Testis (tissue), 3 donors: Measurements from ENCODE around the gene ARID1A. TPM values are rescaled to one million over a fixed set of nuclear protein-coding genes. Genes with fewer than 3 reads are reported as not detected.

Source experiments
- DNase-seq: peaks from one replicate; pipeline ENCODE4 v3.0.0-alpha.2; 2019
- H3K27ac ChIP-seq, 2 donors: fragments of 200-600 bp; sonication (generic); one replicate each; pipeline ENCODE4 v1.5.1; 2019
- H3K27me3 ChIP-seq: fragments of 200-600 bp; sonication (generic); one replicate; pipeline ENCODE4 v1.5.1; 2019
- H3K36me3 ChIP-seq: fragments of 200-600 bp; sonication (generic); one replicate; pipeline ENCODE4 v1.5.1; 2017; ENCODE audit warnings: low read depth; ENCODE audit errors: missing control alignments
- H3K4me1 ChIP-seq: fragments of 200-600 bp; sonication (generic); one replicate; pipeline ENCODE4 v1.5.1; 2019
- H3K4me3 ChIP-seq, 2 donors: fragments of 200-600 bp; sonication (generic); one replicate each; pipeline ENCODE4 v1.5.1; 2017 to 2019
- H3K9me3 ChIP-seq: fragments of 200-600 bp; sonication (generic); one replicate; pipeline ENCODE4 v1.5.1; 2017
- CTCF ChIP-seq, 3 experiments: fragments of 450-650 bp in 2 of 3; fragments of 200-600 bp in 1 of 3; sonication (generic) in 1 of 3; IDR thresholded peaks; one replicate each; pipeline ENCODE4 v1.5.1; 2016 to 2019; ENCODE audit warnings: antibody characterized with exemption in 3 of 3, mild to moderate bottlenecking in 2 of 3, moderate library complexity in 1 of 3
- POLR2A ChIP-seq: fragments of 450-650 bp; IDR thresholded peaks from one replicate; pipeline ENCODE4 v1.6.1; 2017; ENCODE audit warnings: antibody characterized with exemption, mild to moderate bottlenecking, moderate library complexity
- WGBS, 2 donors: methylation state at CpG; one replicate each; pipeline ENCODE4 v1.1.5; 2018; 5-methylcytosine and 5-hydroxymethylcytosine counted together
- intact Hi-C: fragments of 100-400 bp; cut with DNase I; formaldehyde crosslinking; loops from one replicate; pipeline ENCODE4 v1.15.1; 2023; ENCODE audit warnings: low total_unique reads
- polyA plus RNA-seq: library from polyadenylated mRNA; stranded (reverse); fragments of 350-450 nt; fragmentation: Illumina TruSeq; extraction: RNeasy Lipid Tissue Mini Kit (QIAGEN cat#74804); gene quantifications from one replicate; pipeline ENCODE4 v1.2.3, GENCODE V29; 2014; ENCODE audit warnings: low read depth, low replicate concordance; ENCODE audit not compliant: insufficient read depth
- total RNA-seq, 2 donors: library from RNA; depleted of rRNA; stranded (reverse); fragments of >200 nt; gene quantifications; one replicate each; pipeline ENCODE4 v1.2.3, GENCODE V29; 2016

The ARID1A gene
- total and polyA plus RNA-seq, 3 donors from 2014 or later = 53.7 to 119 (median 106) TPM

GRCh38 chr1:26729633-26730032 lies 33.8 kb downstream of the ARID1A start:
- Histone ChIP-seq H3K9me3 (no peaks in the 10 kb centered on the region), H3K4me1 (peaks cover 26% of the 10 kb centered on the region), H3K36me3 (no peaks in the 10 kb centered on the region), H3K4me3 (no peak overlapping the region), H3K27me3 (no peaks in the 10 kb centered on the region), H3K27ac (no peak overlapping the region)
- TF ChIP-seq POLR2A (no peak), CTCF (IDR thresholded peaks at IDR 0.05) (no peak)
- intact Hi-C loops = no loop called here
- 96 to 97% methylated on average over 10 to 12 of the region's 12 CpGs for WGBS, 2 donors
- no peak for DNase-seq

GRCh38 chr1:26730695-26731094 lies 34.9 kb downstream of the ARID1A start:
- Histone ChIP-seq H3K27me3 (no peaks in the 10 kb centered on the region), H3K4me1 (peaks cover 21% of the 10 kb centered on the region), H3K4me3 (no peak overlapping the region), H3K27ac (no peak overlapping the region), H3K9me3 (no peaks in the 10 kb centered on the region), H3K36me3 (no peaks in the 10 kb centered on the region)
- no peak for DNase-seq
- 85 to 92% methylated on average over 2 of the region's 2 CpGs for WGBS, 2 donors
- intact Hi-C loops = no loop called here
- TF ChIP-seq POLR2A (no peak), CTCF (IDR thresholded peaks at IDR 0.05) (no peak)

- Histone ChIP-seq H3K4me1 (peaks cover 20% of the 10 kb centered on the region), H3K9me3 (no peaks in the 10 kb centered on the region), H3K27ac (no peak overlapping the region), H3K36me3 (no peaks in the 10 kb centered on the region), H3K27me3 (no peaks in the 10 kb centered on the region), H3K4me3 (no peak overlapping the region)
- no peak for DNase-seq
- intact Hi-C loops = no loop called here
- 93% methylated on average over 11 of the region's 11 CpGs for WGBS, 2 donors
- no peak for TF ChIP-seq CTCF (IDR thresholded peaks at IDR 0.05)
- no peak for TF ChIP-seq POLR2A
Measured at GRCh38 chr1:26731233-26731902, 35.6 kb downstream of the ARID1A start.

GRCh38 chr1:26733392-26733791 lies 37.6 kb downstream of the ARID1A start:
- no peaks in the 10 kb centered on the region for H3K36me3 ChIP-seq
- TF ChIP-seq POLR2A (no peak), CTCF (IDR thresholded peaks at IDR 0.05) (no peak)
- H3K4me3 ChIP-seq = no peak overlapping the region
- H3K27ac ChIP-seq = no peak overlapping the region
- intact Hi-C loops = no loop called here
- no peaks in the 10 kb centered on the region for H3K9me3 ChIP-seq
- DNase-seq = no peak
- H3K27me3 ChIP-seq = no peaks in the 10 kb centered on the region
- H3K4me1 ChIP-seq = peaks cover 14% of the 10 kb centered on the region
- 86 to 88% methylated on average over 2 of the region's 2 CpGs for WGBS, 2 donors

GRCh38 chr1:26733982-26734381 lies 38.2 kb downstream of the ARID1A start:
- TF ChIP-seq CTCF (IDR thresholded peaks at IDR 0.05) (no peak), POLR2A (no peak)
- intact Hi-C loops = no loop called here
- H3K9me3 ChIP-seq = no peaks in the 10 kb centered on the region
- WGBS, 2 donors = 26 to 37% methylated on average over 2 of the region's 2 CpGs
- peaks cover 14% of the 10 kb centered on the region for H3K4me1 ChIP-seq
- no peak overlapping the region for H3K27ac ChIP-seq
- H3K27me3 ChIP-seq = no peaks in the 10 kb centered on the region
- DNase-seq = no peak
- no peaks in the 10 kb centered on the region for H3K36me3 ChIP-seq
- no peak overlapping the region for H3K4me3 ChIP-seq
